HCT116 (cell line): ENCODE data around the gene SART1. TPM values are rescaled to one million over a fixed set of nuclear protein-coding genes. Genes with fewer than 3 reads are reported as not detected.

ENCODE experiments used
- ATAC-seq: fragments of 200-7000 bp; cut with Tn5 transposase; 2 replicates; pipeline ENCODE4 v1.9.1; 2020; ENCODE audit warnings: mild to moderate bottlenecking, moderate library complexity
- Bru-seq: library from RNA; stranded (reverse); fragments of 400-500 nt; gene quantifications from one replicate; lab custom pipeline; 2021; lab: Mats Ljungman, UMichigan
- BruChase-seq, 2 experiments: library from RNA; stranded (reverse); fragments of 400-500 nt; gene quantifications; one replicate each; lab custom pipeline; 2021; lab: Mats Ljungman, UMichigan
- BruUV-seq: library from RNA; stranded (reverse); fragments of 400-500 nt; replicated peaks from 2 replicates; lab custom pipeline; 2021; lab: Mats Ljungman, UMichigan
- CTCF ChIA-PET: fragments of 300-600 bp; sonication (Branson Sonifier 250); formaldehyde crosslinking; loops from one replicate; lab custom pipeline; 2021; ENCODE audit warnings: antibody characterized with exemption; lab: Charles Lee
- POLR2A ChIA-PET: fragments of 300-600, 350-600 bp; sonication (Branson Sonifier 250); formaldehyde crosslinking; loops from one replicate; lab custom pipeline; 2021; ENCODE audit warnings: antibody characterized with exemption; lab: Charles Lee
- RAD21 ChIA-PET, 2 experiments: fragments of 300-600 bp; sonication (Branson Sonifier 250); formaldehyde crosslinking; loops; one replicate each; lab custom pipeline; 2023; ENCODE audit warnings: low total read pairs in 2 of 2; ENCODE audit not compliant: uncharacterized antibody in 2 of 2, unreplicated experiment in 2 of 2, low non-redundant PET in 1 of 2; lab: Charles Lee
- DNase-seq: peaks from one replicate; pipeline ENCODE4 v3.0.0-alpha.2; 2010; ENCODE audit warnings: low read depth, low spot score
- H2AFZ ChIP-seq: fragments of 200-600 bp; shearing (Covaris generic), sonication (generic); 2 replicates; pipeline ENCODE4 v1.6.1; 2017; ENCODE audit warnings: low read depth, mixed run types, mixed read lengths, antibody characterized with exemption, low read length; ENCODE audit not compliant: poor library complexity, severe bottlenecking
- H3K27ac ChIP-seq: 2 replicates; pipeline ENCODE4 v1.5.1; 2012; ENCODE audit warnings: low read depth, low read length
- H3K27me3 ChIP-seq: fragments of 200-600 bp; sonication (generic); 2 replicates; pipeline ENCODE4 v1.6.1; 2016; ENCODE audit warnings: mixed run types, low read length, mixed read lengths; ENCODE audit not compliant: insufficient read depth
- H3K36me3 ChIP-seq, 2 experiments: fragments of 200-500 bp in 1 of 2; fragments of 200-600 bp in 1 of 2; sonication (Bioruptor generic) in 1 of 2; sonication (generic) in 1 of 2; 2 replicates each; pipeline versions ENCODE4 v1.5.1 to v1.6.1; 2014 to 2016; ENCODE audit warnings: low read length in 2 of 2, inconsistent platforms in 1 of 2, mixed read lengths in 1 of 2, mixed run types in 1 of 2; ENCODE audit not compliant: insufficient read depth in 2 of 2, control insufficient read depth in 1 of 2
- H3K4me1 ChIP-seq, 2 experiments: fragments of 200-600 bp in 1 of 2; sonication (generic) in 1 of 2; 2 replicates each; pipeline versions ENCODE4 v1.5.1 to v1.6.1; 2012 to 2017; ENCODE audit warnings: low read length in 2 of 2, inconsistent platforms in 1 of 2, mild to moderate bottlenecking in 1 of 2, mixed read lengths in 1 of 2, mixed run types in 1 of 2, moderate library complexity in 1 of 2; ENCODE audit not compliant: insufficient read depth in 2 of 2, control insufficient read depth in 1 of 2
- H3K4me2 ChIP-seq: fragments of 200-600 bp; sonication (generic); 2 replicates; pipeline ENCODE4 v1.6.1; 2017; ENCODE audit warnings: mixed run types, low read length, mixed read lengths
- H3K4me3 ChIP-seq, 2 experiments: fragments of 200-600 bp in 1 of 2; sonication (generic) in 1 of 2; replicated peaks in 1 of 2; 2 replicates each; pipeline ENCODE4 v1.5.1; 2011 to 2016; ENCODE audit warnings: low read length in 2 of 2, control low read depth in 1 of 2, low read depth in 1 of 2, mild to moderate bottlenecking in 1 of 2, mixed read lengths in 1 of 2, mixed run types in 1 of 2
- H3K79me2 ChIP-seq: fragments of 200-600 bp; sonication (generic); 2 replicates; pipeline ENCODE4 v1.6.1; 2017; ENCODE audit warnings: mild to moderate bottlenecking, mixed run types, low read length, moderate library complexity, mixed read lengths; ENCODE audit not compliant: insufficient read depth
- H3K9ac ChIP-seq: fragments of 200-600 bp; sonication (generic); 2 replicates; pipeline ENCODE4 v1.6.1; 2016; ENCODE audit warnings: low read length, mixed read lengths
- H3K9me2 ChIP-seq: fragments of 200-600 bp; sonication (generic), shearing (Covaris generic); 2 replicates; pipeline ENCODE4 v1.6.1; 2017; ENCODE audit warnings: mixed run types, mild to moderate bottlenecking, moderate library complexity; ENCODE audit not compliant: insufficient read depth
- H3K9me3 ChIP-seq, 2 experiments: fragments of 200-500 bp in 1 of 2; fragments of 200-600 bp in 1 of 2; sonication (Bioruptor generic) in 1 of 2; sonication (generic) in 1 of 2; 2 replicates each; pipeline ENCODE4 v1.6.1; 2014 to 2017; ENCODE audit warnings: low read length in 2 of 2, mixed read lengths in 2 of 2, inconsistent platforms in 1 of 2, low read depth in 1 of 2, mild to moderate bottlenecking in 1 of 2, mixed run types in 1 of 2, moderate library complexity in 1 of 2; ENCODE audit not compliant: control insufficient read depth in 1 of 2, insufficient read depth in 1 of 2
- H4K20me1 ChIP-seq: fragments of 200-600 bp; sonication (generic), shearing (Covaris generic); 2 replicates; pipeline ENCODE4 v1.6.1; 2017; ENCODE audit warnings: mixed run types, mild to moderate bottlenecking, moderate library complexity; ENCODE audit not compliant: insufficient read depth
- CEBPB ChIP-seq: IDR thresholded peaks from 2 replicates; pipeline ENCODE4 v1.6.1; 2012; ENCODE audit warnings: low read depth
- EGR1 ChIP-seq: IDR thresholded peaks from 2 replicates; pipeline ENCODE4 v1.6.1; 2012; ENCODE audit warnings: low read depth
- EZH2phosphoT487 ChIP-seq: fragments of 200-600 bp; IDR thresholded peaks from 2 replicates; pipeline ENCODE4 v1.6.1; 2018; ENCODE audit warnings: antibody characterized with exemption, borderline replicate concordance
- FOSL1 ChIP-seq: IDR thresholded peaks from 2 replicates; pipeline ENCODE4 v1.6.1; 2012; ENCODE audit warnings: low read depth
- JUND ChIP-seq: IDR thresholded peaks from 2 replicates; pipeline ENCODE4 v1.6.1; 2012
- POLR2A ChIP-seq: IDR thresholded peaks from 2 replicates; pipeline ENCODE4 v1.7.0; 2011; ENCODE audit warnings: borderline replicate concordance; ENCODE audit not compliant: insufficient read depth, insufficient read length; ENCODE audit errors: extremely low read depth
- POLR2AphosphoS5 ChIP-seq: IDR thresholded peaks from 2 replicates; pipeline ENCODE4 v1.6.1; 2011; ENCODE audit warnings: mild to moderate bottlenecking, low read depth, low read length, moderate library complexity
- SIN3A ChIP-seq: IDR thresholded peaks from 2 replicates; pipeline ENCODE4 v1.6.1; 2012; ENCODE audit warnings: low read depth
- SP1 ChIP-seq: IDR thresholded peaks from 2 replicates; pipeline ENCODE4 v1.6.1; 2012; ENCODE audit warnings: low read depth
- YY1 ChIP-seq: IDR thresholded peaks from 2 replicates; pipeline ENCODE4 v1.6.1; 2011; ENCODE audit warnings: low read length, low read depth, moderate library complexity, mild to moderate bottlenecking; ENCODE audit not compliant: insufficient replicate concordance; ENCODE audit errors: extremely low read depth
- ZFX ChIP-seq: fragments of 450-650 bp; IDR thresholded peaks from 2 replicates; pipeline ENCODE4 v1.6.1; 2017
- ZNF274 ChIP-seq: fragments of 200-500 bp; sonication (Bioruptor generic); IDR thresholded peaks from 2 replicates; pipeline ENCODE4 v1.6.1; 2014; ENCODE audit warnings: mild to moderate bottlenecking, low read depth, low read length, inconsistent platforms
- intact Hi-C: fragments of 100-400 bp; cut with micrococcal nuclease; formaldehyde crosslinking; loops from 2 replicates; pipeline ENCODE4 v1.10.0; 2022
- long read RNA-seq: library from polyadenylated mRNA; unstranded; transcript quantifications from one replicate; pipeline ENCODE4 v2.0.0, GENCODE V29; 2021; ENCODE audit not compliant: unreplicated experiment
- polyA plus RNA-seq: library from polyadenylated mRNA; unstranded; fragments of >200 nt; gene quantifications from 2 replicates; pipeline ENCODE4 v1.2.1, GENCODE V29; 2012; ENCODE audit warnings: missing spikeins
- total RNA-seq: library from RNA; stranded (reverse); gene quantifications from one replicate; pipeline ENCODE4 v1.2.1, GENCODE V29; 2021; ENCODE audit not compliant: unreplicated experiment
- TF ChIP-seq, protein P1 (sequence below): IDR thresholded peaks from 2 replicates; pipeline ENCODE4 v1.6.1; 2012
- TF ChIP-seq, protein P2 (sequence below): IDR thresholded peaks from 2 replicates; pipeline ENCODE4 v1.6.1; 2012; ENCODE audit warnings: low read depth
- TF ChIP-seq, protein P3 (sequence below): IDR thresholded peaks from 2 replicates; pipeline ENCODE4 v1.6.1; 2011; ENCODE audit warnings: mild to moderate bottlenecking, low read length, moderate library complexity; ENCODE audit not compliant: insufficient replicate concordance; ENCODE audit errors: extremely low read depth

SART1 gene, protein sequence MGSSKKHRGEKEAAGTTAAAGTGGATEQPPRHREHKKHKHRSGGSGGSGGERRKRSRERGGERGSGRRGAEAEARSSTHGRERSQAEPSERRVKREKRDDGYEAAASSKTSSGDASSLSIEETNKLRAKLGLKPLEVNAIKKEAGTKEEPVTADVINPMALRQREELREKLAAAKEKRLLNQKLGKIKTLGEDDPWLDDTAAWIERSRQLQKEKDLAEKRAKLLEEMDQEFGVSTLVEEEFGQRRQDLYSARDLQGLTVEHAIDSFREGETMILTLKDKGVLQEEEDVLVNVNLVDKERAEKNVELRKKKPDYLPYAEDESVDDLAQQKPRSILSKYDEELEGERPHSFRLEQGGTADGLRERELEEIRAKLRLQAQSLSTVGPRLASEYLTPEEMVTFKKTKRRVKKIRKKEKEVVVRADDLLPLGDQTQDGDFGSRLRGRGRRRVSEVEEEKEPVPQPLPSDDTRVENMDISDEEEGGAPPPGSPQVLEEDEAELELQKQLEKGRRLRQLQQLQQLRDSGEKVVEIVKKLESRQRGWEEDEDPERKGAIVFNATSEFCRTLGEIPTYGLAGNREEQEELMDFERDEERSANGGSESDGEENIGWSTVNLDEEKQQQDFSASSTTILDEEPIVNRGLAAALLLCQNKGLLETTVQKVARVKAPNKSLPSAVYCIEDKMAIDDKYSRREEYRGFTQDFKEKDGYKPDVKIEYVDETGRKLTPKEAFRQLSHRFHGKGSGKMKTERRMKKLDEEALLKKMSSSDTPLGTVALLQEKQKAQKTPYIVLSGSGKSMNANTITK
- total RNA-seq (47.9 TPM), Bru-seq, nascent RNA (percentile 71 among the genes with signal in this experiment), BruChase-seq, experiment 1, labeled RNA remaining after a 6-hour chase (percentile 88 among the genes with signal in this experiment), BruChase-seq, experiment 2, labeled RNA remaining after a 2-hour chase (percentile 81 among the genes with signal in this experiment)
- 70.4 and 70.5 TPM in 2 replicates for polyA plus RNA-seq
- long read RNA-seq, transcript SART1-201 (20 exons, 3,293 nt) = major isoform, 160 of 196 reads
- long read RNA-seq, partial matches to known transcripts = 23 of 196 reads
- long read RNA-seq, other reads (novel, unspliced or antisense) = 12 of 196 reads

DNA sequence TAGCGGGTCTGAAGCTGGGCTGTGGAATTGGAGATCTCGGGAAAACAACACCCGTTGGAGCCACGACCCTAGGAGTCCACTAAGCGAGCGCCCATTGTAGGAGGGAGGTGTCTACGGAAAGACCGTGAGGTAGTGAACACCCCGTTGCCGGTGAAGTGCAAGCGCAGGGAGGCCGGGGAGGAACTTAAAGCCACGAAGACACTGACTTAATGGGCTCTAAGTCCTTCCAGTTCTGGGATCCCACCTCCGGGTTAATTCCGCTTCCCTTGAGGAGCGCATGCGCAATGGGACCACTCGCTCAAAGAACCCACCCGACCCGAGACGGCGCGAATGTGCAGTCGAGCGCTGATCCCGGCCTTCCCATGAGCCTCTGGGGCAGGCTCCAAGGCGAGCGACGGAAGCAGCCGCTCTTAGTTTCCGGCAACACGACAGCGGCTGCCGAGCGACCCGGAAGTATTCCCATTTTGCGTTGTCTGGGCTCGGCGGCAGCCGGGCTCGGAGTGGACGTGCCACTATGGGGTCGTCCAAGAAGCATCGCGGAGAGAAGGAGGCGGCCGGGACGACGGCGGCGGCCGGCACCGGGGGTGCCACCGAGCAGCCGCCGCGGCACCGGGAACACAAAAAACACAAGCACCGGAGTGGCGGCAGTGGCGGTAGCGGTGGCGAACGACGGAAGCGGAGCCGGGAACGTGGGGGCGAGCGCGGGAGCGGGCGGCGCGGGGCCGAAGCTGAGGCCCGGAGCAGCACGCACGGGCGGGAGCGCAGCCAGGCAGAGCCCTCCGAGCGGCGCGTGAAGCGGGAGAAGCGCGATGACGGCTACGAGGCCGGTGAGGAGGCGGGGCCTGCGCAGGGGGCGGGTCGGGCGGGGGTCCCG is at the start of gene SART1:
TSS of gene SART1 (plus strand) at position 468 of the 874 bp plus-strand sequence. CDS start at position 515, 47 bp downstream.
- ATAC-seq = peak; percentile 90
- POLR2A ChIA-PET = interaction anchor here (1.3 kb wide), 1 partner anchor 10 kb away, joined by 4 read pairs; no protein-coding TSS in a partner anchor
- peak within 1 kb of the TSS; percentile 87 for H3K4me2 ChIP-seq
- H3K27me3 ChIP-seq = no peaks in the 10 kb centered on the region
- H3K4me1 ChIP-seq = peaks cover 8 to 21% of the 10 kb centered on the region in 2 experiments; a peak in 3 of 4 replicates
- intact Hi-C loops = loop anchor here (1.0 to 2.0 kb wide), 2 partner anchors 41 to 73 kb away; partner anchors contain the start of genes BANF1, EIF1AD and FIBP
- peak within 1 kb of the TSS; percentile 96 for H3K9ac ChIP-seq
- H3K9me2 ChIP-seq = no peaks in the 10 kb centered on the region
- peaks cover 16 to 27% of the 10 kb centered on the region in 2 experiments; a peak in 3 of 4 replicates for H3K36me3 ChIP-seq
- H4K20me1 ChIP-seq = no peaks in the 10 kb centered on the region
- H3K9me3 ChIP-seq = no peaks in the 10 kb centered on the region
- peak within 1 kb of the TSS; percentile 81 for H3K27ac ChIP-seq
- peaks cover 44% of the 10 kb centered on the region for H3K79me2 ChIP-seq
- H3K4me3 ChIP-seq = peak within 1 kb of the TSS; percentile 76
- CTCF ChIA-PET = no interaction called here
- DNase-seq = peak; percentile 95
- RAD21 ChIA-PET = no interaction called here
- no peak within 1 kb of the TSS for H2AFZ ChIP-seq
- BruUV-seq = TSS peak; percentile 99
- TF ChIP-seq ZFX = peak; percentile 68; the same call in 1 of the 2 replicates
- TF ChIP-seq ZNF274 = no peak
- TF ChIP-seq CEBPB = no peak
- peak; percentile 90 for TF ChIP-seq POLR2AphosphoS5
- no peak for TF ChIP-seq FOSL1
- TF ChIP-seq POLR2A = peak; percentile 71
- TF ChIP-seq, protein P1, sequence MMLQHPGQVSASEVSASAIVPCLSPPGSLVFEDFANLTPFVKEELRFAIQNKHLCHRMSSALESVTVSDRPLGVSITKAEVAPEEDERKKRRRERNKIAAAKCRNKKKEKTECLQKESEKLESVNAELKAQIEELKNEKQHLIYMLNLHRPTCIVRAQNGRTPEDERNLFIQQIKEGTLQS = no peak
- TF ChIP-seq SP1 = no peak; the same call in 1 of the 2 replicates
- no peak for TF ChIP-seq JUND
- TF ChIP-seq SIN3A = peak; percentile 87
- TF ChIP-seq, protein P2, sequence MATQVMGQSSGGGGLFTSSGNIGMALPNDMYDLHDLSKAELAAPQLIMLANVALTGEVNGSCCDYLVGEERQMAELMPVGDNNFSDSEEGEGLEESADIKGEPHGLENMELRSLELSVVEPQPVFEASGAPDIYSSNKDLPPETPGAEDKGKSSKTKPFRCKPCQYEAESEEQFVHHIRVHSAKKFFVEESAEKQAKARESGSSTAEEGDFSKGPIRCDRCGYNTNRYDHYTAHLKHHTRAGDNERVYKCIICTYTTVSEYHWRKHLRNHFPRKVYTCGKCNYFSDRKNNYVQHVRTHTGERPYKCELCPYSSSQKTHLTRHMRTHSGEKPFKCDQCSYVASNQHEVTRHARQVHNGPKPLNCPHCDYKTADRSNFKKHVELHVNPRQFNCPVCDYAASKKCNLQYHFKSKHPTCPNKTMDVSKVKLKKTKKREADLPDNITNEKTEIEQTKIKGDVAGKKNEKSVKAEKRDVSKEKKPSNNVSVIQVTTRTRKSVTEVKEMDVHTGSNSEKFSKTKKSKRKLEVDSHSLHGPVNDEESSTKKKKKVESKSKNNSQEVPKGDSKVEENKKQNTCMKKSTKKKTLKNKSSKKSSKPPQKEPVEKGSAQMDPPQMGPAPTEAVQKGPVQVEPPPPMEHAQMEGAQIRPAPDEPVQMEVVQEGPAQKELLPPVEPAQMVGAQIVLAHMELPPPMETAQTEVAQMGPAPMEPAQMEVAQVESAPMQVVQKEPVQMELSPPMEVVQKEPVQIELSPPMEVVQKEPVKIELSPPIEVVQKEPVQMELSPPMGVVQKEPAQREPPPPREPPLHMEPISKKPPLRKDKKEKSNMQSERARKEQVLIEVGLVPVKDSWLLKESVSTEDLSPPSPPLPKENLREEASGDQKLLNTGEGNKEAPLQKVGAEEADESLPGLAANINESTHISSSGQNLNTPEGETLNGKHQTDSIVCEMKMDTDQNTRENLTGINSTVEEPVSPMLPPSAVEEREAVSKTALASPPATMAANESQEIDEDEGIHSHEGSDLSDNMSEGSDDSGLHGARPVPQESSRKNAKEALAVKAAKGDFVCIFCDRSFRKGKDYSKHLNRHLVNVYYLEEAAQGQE = no peak
- peak; percentile 45; the same call in 1 of the 2 replicates for TF ChIP-seq EGR1
- TF ChIP-seq YY1 = peak; percentile 90
- no peak for TF ChIP-seq EZH2phosphoT487
- TF ChIP-seq, protein P3, sequence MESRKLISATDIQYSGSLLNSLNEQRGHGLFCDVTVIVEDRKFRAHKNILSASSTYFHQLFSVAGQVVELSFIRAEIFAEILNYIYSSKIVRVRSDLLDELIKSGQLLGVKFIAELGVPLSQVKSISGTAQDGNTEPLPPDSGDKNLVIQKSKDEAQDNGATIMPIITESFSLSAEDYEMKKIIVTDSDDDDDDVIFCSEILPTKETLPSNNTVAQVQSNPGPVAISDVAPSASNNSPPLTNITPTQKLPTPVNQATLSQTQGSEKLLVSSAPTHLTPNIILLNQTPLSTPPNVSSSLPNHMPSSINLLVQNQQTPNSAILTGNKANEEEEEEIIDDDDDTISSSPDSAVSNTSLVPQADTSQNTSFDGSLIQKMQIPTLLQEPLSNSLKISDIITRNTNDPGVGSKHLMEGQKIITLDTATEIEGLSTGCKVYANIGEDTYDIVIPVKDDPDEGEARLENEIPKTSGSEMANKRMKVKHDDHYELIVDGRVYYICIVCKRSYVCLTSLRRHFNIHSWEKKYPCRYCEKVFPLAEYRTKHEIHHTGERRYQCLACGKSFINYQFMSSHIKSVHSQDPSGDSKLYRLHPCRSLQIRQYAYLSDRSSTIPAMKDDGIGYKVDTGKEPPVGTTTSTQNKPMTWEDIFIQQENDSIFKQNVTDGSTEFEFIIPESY = no peak
